Measurements from ENCODE around the gene FEZ2. TPM values are rescaled to one million over a fixed set of nuclear protein-coding genes. Genes with fewer than 3 reads are reported as not detected.

Gene FEZ2
- total and polyA plus RNA-seq, 9 of the 15 experiments (the other 6 are each of a cell fraction or from before 2014, with no cell fraction given) = 9.9 to 35.5 (median 20.1) TPM

GRCh38 chr2:36597532-36598377, at the start of gene FEZ2 (continued):
- TF ChIP-seq ARHGAP35 (IDR thresholded peaks at IDR 0.05; ENCODE audit: partially characterized antibody) (no peak), CBFA2T2 (conservative IDR thresholded peaks at IDR 0.05) (no peak), C11orf30 (IDR thresholded peaks at IDR 0.05; ENCODE audit: low read depth) (no peak), MED1 (CRISPR knock-in tag; IDR thresholded peaks at IDR 0.05; ENCODE audit: borderline replicate concordance) (no peak), COPS2 (conservative IDR thresholded peaks at IDR 0.05) (no peak), CLOCK (CRISPR knock-in tag; IDR thresholded peaks at IDR 0.05; ENCODE audit: borderline replicate concordance) (no peak), HOMEZ (CRISPR knock-in tag; IDR thresholded peaks at IDR 0.05) (no peak), ARNT (IDR thresholded peaks at IDR 0.05) (no peak), SMARCB1 (IDR thresholded peaks at IDR 0.05; ENCODE audit: insufficient read length, low read depth) (no peak), ZNF395 (CRISPR knock-in tag; IDR thresholded peaks at IDR 0.05) (no peak), SRSF7 (optimal IDR thresholded peaks at IDR 0.05; ENCODE audit: low read depth, low read length) (no peak), ZNF24 (IDR thresholded peaks at IDR 0.05) (no peak), MITF (IDR thresholded peaks at IDR 0.05) (no peak), ELF2 (CRISPR knock-in tag; IDR thresholded peaks at IDR 0.05) (0 out of 2 replicates have a peak, but pooled peaks have one; percentile 27), ARID4B (CRISPR knock-in tag; IDR thresholded peaks at IDR 0.05) (0 out of 2 replicates have a peak, but pooled peaks have one; percentile 30), RBM15 (IDR thresholded peaks at IDR 0.05; ENCODE audit: insufficient read depth, low read length) (no peak)

All from K562 (cell line).